HG02981 (cell line): Measurements from ENCODE around the gene FBXW8.
A peak's percentile ranks its signal among the peaks of the same experiment; 100 is the strongest.
"Not testable (repeated sequence)": the region's sequence is repeated elsewhere in the genome, so short reads cannot be mapped to it uniquely, and the experiment has no call there.

Source experiments
- ATAC-seq: cut with Tn5 transposase; IDR thresholded peaks from one replicate; pipeline ENCODE4 v1.9.1; 2021; ENCODE audit warnings: mild to moderate bottlenecking, moderate library complexity; ENCODE audit not compliant: unreplicated experiment

The FBXW8 gene

GRCh38 chr12:117050060-117050459 is 139.3 kb downstream of the FBXW8 start:
- ATAC-seq = no peak

GRCh38 chr12:117051380-117051779 is 140.6 kb downstream of the FBXW8 start:
- no peak for ATAC-seq

GRCh38 chr12:117052386-117053049 is 141.8 kb downstream of the FBXW8 start:
- peak; percentile 51 for ATAC-seq

GRCh38 chr12:117053050-117053400 is 142.3 kb downstream of the FBXW8 start:
- ATAC-seq = no peak

- ATAC-seq = no peak
Observed at GRCh38 chr12:117053597-117054201, 142.9 kb downstream of the FBXW8 start.

GRCh38 chr12:117054279-117054678 is 143.5 kb downstream of the FBXW8 start:
- ATAC-seq = no peak

- not testable (repeated sequence) for ATAC-seq
Observed at GRCh38 chr12:117057626-117058025, 146.9 kb downstream of the FBXW8 start.

- ATAC-seq = no peak
Observed at GRCh38 chr12:117058442-117059072, 147.8 kb downstream of the FBXW8 start.

GRCh38 chr12:117059156-117059555 is 148.4 kb downstream of the FBXW8 start:
- ATAC-seq = no peak

GRCh38 chr12:117060246-117060928 is 149.6 kb downstream of the FBXW8 start:
- no peak for ATAC-seq

GRCh38 chr12:117060929-117061305 is 150.2 kb downstream of the FBXW8 start:
- no peak for ATAC-seq

- ATAC-seq = no peak
Observed at GRCh38 chr12:117061555-117062079, 150.9 kb downstream of the FBXW8 start.

- peak; percentile 52 for ATAC-seq
Observed at GRCh38 chr12:117063162-117063911, 152.6 kb downstream of the FBXW8 start.

GRCh38 chr12:117064049-117064448 is 153.3 kb downstream of the FBXW8 start:
- no peak for ATAC-seq

GRCh38 chr12:117064596-117064995 is 153.8 kb downstream of the FBXW8 start:
- no peak for ATAC-seq

- ATAC-seq = no peak
Observed at GRCh38 chr12:117067016-117067415, 156.3 kb downstream of the FBXW8 start.

GRCh38 chr12:117067638-117068037 is 156.9 kb downstream of the FBXW8 start:
- ATAC-seq = no peak

GRCh38 chr12:117068492-117068891 is 157.7 kb downstream of the FBXW8 start:
- no peak for ATAC-seq

GRCh38 chr12:117069101-117069797 is 158.5 kb downstream of the FBXW8 start:
- no peak for ATAC-seq
